Prostate gland (tissue), 2 donors: ENCODE results near the gene NDUFB1. TPM values are rescaled to one million over a fixed set of nuclear protein-coding genes. Genes with fewer than 3 reads are reported as not detected.

ENCODE experiments used
- DNase-seq: peaks from one replicate; pipeline ENCODE4 v3.0.0-alpha.2; 2019; ENCODE audit warnings: low spot score
- H3K27ac ChIP-seq, 2 donors: fragments of 200-600 bp; sonication (generic); 2 replicates each; pipeline ENCODE4 v1.5.1; 2017 to 2019
- H3K27me3 ChIP-seq: fragments of 200-600 bp; sonication (generic); replicated peaks from 2 replicates; pipeline ENCODE4 v1.5.1; 2019; ENCODE audit not compliant: insufficient read depth
- H3K36me3 ChIP-seq, 2 donors: fragments of 200-600 bp; sonication (generic); 1 replicate in 1 of 2; 2 replicates in 1 of 2; pipeline versions ENCODE4 v1.5.1 to v1.8.1; 2017 to 2019
- H3K4me1 ChIP-seq: fragments of 200-600 bp; sonication (generic); replicated peaks from 2 replicates; pipeline ENCODE4 v1.5.1; 2019
- H3K4me3 ChIP-seq, 2 donors: fragments of 200-600 bp; sonication (generic); 2 replicates each; pipeline ENCODE4 v1.5.1; 2017 to 2019
- H3K9me3 ChIP-seq: fragments of 200-600 bp; sonication (generic); 2 replicates; pipeline ENCODE4 v1.5.1; 2017
- CTCF ChIP-seq, 4 experiments: fragments of 200-600 bp in 2 of 4; fragments of 450-650 bp in 2 of 4; sonication (generic) in 2 of 4; IDR thresholded peaks; 1 replicate in 3 of 4; 2 replicates in 1 of 4; pipeline ENCODE4 v1.5.1; 2016 to 2019; ENCODE audit warnings: antibody characterized with exemption in 4 of 4, mild to moderate bottlenecking in 2 of 4, moderate library complexity in 2 of 4
- POLR2A ChIP-seq: fragments of 450-650 bp; IDR thresholded peaks from one replicate; pipeline ENCODE4 v1.6.1; 2016; ENCODE audit warnings: antibody characterized with exemption, mild to moderate bottlenecking
- POLR2AphosphoS5 ChIP-seq: sonication (generic); formaldehyde crosslinking; IDR thresholded peaks from one replicate; pipeline ENCODE4 v1.6.1; 2017; ENCODE audit warnings: antibody characterized with exemption
- WGBS: methylation state at CpG from one replicate; pipeline ENCODE4 v1.1.5; 2018; 5-methylcytosine and 5-hydroxymethylcytosine counted together
- intact Hi-C: fragments of 100-400 bp; cut with DNase I; formaldehyde crosslinking; loops from one replicate; pipeline ENCODE4 v1.14.2; 2022
- total RNA-seq, 2 donors: library from RNA; depleted of rRNA; stranded (reverse); fragments of >200 nt; gene quantifications; one replicate each; pipeline ENCODE4 v1.1.0, GENCODE V29; 2016

NDUFB1 gene
- total RNA-seq, 2 donors from 2014 or later, result 211 to 351 TPM

DNA sequence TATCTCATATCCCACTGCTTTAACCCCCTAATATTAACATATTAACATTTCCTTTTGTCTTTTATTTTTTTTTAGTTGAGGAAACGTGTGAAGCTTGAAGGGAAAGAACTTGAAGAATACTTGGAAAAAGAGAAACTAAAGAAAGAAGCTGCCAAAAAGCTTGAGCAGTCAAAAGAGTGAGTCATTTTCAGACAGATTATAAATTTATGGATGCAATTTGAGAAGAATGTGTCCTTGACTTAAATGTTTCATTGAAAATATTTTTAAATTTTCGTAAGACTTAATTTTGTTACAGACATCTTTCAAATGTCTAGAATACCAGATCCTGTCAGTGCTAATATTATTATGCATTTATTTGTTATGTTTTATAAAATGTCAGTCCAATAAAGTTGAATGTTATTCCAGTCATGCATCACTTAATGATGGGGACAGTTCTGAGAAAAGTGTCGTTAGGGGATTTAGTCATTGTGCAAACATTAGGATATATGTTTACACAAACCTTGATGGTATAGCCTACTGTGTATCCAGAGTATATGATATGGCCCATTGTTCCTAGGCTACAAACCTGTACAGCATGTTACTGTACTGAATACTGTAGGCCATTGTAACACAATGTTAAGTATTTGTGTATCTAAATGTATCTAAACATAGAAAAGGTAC is 32.9 kb upstream of the NDUFB1 start:
- no peaks in the 10 kb centered on the region for H3K27me3 ChIP-seq
- peaks cover 0 to 3% of the 10 kb centered on the region in 2 donors for H3K36me3 ChIP-seq
- WGBS, result 64% methylated on average over 3 of the region's 3 CpGs
- H3K9me3 ChIP-seq, result no peaks in the 10 kb centered on the region
- TF ChIP-seq POLR2A, result no peak
- TF ChIP-seq CTCF (IDR thresholded peaks at IDR 0.05), result no peak
- no peak for TF ChIP-seq POLR2AphosphoS5
- DNase-seq, result no peak
- no peak overlapping the region for H3K27ac ChIP-seq
- H3K4me3 ChIP-seq, result no peak overlapping the region
- intact Hi-C loops, result no loop called here
- H3K4me1 ChIP-seq, result no peaks in the 10 kb centered on the region

- H3K27me3 ChIP-seq, result no peaks in the 10 kb centered on the region
- H3K36me3 ChIP-seq, result peaks cover 0 to 3% of the 10 kb centered on the region in 2 donors
- H3K4me3 ChIP-seq, result no peak overlapping the region
- no peak for DNase-seq
- H3K4me1 ChIP-seq, result no peaks in the 10 kb centered on the region
- TF ChIP-seq POLR2A (no peak), POLR2AphosphoS5 (no peak), CTCF (IDR thresholded peaks at IDR 0.05) (no peak)
- WGBS, result 100% methylated on average over 1 of the region's 1 CpG
- intact Hi-C loops, result no loop called here
- H3K27ac ChIP-seq, result no peak overlapping the region
- H3K9me3 ChIP-seq, result no peaks in the 10 kb centered on the region
These were observed 32.1 kb upstream of the NDUFB1 start for GRCh38 chr14:92153581-92153980.

- DNase-seq, result no peak
- H3K4me3 ChIP-seq, result no peak overlapping the region
- TF ChIP-seq CTCF (IDR thresholded peaks at IDR 0.05), result no peak
- no peak for TF ChIP-seq POLR2A
- TF ChIP-seq POLR2AphosphoS5, result no peak
- H3K4me1 ChIP-seq, result no peaks in the 10 kb centered on the region
- intact Hi-C loops, result no loop called here
- no peaks in the 10 kb centered on the region for H3K36me3 ChIP-seq
- no peaks in the 10 kb centered on the region for H3K9me3 ChIP-seq
- 85% methylated on average over 2 of the region's 2 CpGs for WGBS
- no peaks in the 10 kb centered on the region for H3K27me3 ChIP-seq
- H3K27ac ChIP-seq, result no peak overlapping the region
These were observed 23.2 kb upstream of the NDUFB1 start for GRCh38 chr14:92144708-92145107.

- TF ChIP-seq POLR2AphosphoS5 (no peak), CTCF (IDR thresholded peaks at IDR 0.05) (no peak), POLR2A (no peak)
- intact Hi-C loops, result no loop called here
- no peak overlapping the region for H3K4me3 ChIP-seq
- no peaks in the 10 kb centered on the region for H3K27me3 ChIP-seq
- no peak for DNase-seq
- no peaks in the 10 kb centered on the region for H3K36me3 ChIP-seq
- WGBS, result 92% methylated on average over 3 of the region's 3 CpGs
- H3K4me1 ChIP-seq, result no peaks in the 10 kb centered on the region
- H3K27ac ChIP-seq, result no peak overlapping the region
- no peaks in the 10 kb centered on the region for H3K9me3 ChIP-seq
These were observed 22.5 kb upstream of the NDUFB1 start for GRCh38 chr14:92143962-92144361.

DNA sequence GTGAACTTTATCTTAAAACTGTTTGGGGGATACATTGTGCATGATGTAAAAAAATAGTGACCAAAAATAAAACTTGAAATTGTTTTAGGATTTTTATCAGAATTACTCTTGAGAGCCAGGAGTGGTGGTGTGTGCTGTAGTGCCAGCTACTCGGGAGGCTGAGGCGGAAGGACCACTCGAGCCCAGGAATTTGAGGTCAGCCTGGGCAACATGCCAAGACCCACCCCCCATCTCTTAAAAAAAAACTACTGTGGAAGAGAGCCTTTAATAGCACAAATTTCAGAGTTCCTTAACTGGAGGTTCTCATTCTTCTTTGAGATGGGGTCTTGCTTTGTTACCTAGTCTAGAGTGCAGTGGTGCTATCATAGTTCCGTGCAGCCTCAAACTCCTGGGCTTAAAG is 21.8 kb upstream of the NDUFB1 start:
- TF ChIP-seq CTCF (IDR thresholded peaks at IDR 0.05) (no peak), POLR2AphosphoS5 (no peak), POLR2A (no peak)
- Histone ChIP-seq H3K4me1 (no peaks in the 10 kb centered on the region), H3K4me3 (no peak overlapping the region), H3K27me3 (no peaks in the 10 kb centered on the region), H3K9me3 (no peaks in the 10 kb centered on the region), H3K36me3 (no peaks in the 10 kb centered on the region), H3K27ac (no peak overlapping the region)
- DNase-seq, result no peak
- WGBS, result 68% methylated on average over 4 of the region's 4 CpGs
- intact Hi-C loops, result no loop called here
